Kidney glomerular epithelial cell (primary cell): Measurements from ENCODE around the gene MARK2.

Experiments
- DNase-seq: peaks from one replicate; lab custom pipeline; 2025; lab: John Stamatoyannopoulos, UW

The MARK2 gene

DNA sequence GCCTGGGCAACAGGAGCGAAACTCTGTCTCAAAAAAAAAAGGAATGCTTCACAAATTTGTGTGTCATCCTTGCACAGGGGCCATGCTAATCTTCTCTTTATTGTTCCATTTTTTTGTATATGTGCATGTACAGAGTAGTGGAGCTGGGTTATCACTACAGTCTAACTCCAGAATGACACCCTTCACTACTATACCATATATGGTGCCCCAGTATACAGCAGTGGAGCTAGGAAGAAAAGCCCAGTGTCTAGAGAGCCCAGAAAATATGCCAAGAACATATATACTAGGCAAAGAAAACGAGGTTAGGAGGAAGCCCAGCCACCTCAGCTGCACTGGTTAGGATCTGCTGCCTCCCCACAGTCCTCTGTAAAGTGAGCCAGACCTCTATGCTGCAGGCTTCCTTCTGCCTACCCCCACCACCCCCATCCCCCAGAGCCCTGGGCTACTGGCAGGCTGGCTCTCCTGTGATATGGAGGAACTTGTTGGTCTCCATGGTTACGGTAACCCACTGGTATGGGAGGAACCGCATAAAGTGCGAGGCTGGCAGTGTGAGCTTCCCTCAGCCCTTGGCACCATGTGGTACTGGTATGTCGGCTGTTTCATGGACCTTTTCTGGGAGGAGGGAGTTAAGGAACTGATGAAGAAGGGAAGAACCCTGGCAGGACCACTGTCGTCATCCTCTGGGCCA lies 43.8 kb downstream of the MARK2 start:
- DNase-seq: no peak

DNA sequence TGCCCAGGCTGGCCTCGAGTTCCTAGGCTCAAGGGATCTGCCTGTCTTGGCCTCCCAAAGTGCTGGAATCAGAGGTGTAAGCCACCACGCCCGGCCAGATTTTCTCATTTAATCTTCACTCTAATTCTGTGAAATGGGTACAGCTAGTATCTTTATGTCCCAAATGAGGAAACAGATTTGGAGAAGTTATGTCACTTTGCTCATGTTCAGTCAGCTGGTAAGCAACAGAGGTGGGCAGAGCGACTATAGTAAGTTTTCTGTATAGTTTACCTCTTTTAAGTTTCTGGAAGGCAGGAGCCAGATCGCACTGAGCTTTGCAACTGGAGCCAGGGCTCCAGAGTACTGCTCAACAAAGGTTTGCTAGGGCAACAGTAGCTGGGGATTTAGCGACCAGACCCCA lies 44.9 kb downstream of the MARK2 start:
- no peak for DNase-seq

DNA sequence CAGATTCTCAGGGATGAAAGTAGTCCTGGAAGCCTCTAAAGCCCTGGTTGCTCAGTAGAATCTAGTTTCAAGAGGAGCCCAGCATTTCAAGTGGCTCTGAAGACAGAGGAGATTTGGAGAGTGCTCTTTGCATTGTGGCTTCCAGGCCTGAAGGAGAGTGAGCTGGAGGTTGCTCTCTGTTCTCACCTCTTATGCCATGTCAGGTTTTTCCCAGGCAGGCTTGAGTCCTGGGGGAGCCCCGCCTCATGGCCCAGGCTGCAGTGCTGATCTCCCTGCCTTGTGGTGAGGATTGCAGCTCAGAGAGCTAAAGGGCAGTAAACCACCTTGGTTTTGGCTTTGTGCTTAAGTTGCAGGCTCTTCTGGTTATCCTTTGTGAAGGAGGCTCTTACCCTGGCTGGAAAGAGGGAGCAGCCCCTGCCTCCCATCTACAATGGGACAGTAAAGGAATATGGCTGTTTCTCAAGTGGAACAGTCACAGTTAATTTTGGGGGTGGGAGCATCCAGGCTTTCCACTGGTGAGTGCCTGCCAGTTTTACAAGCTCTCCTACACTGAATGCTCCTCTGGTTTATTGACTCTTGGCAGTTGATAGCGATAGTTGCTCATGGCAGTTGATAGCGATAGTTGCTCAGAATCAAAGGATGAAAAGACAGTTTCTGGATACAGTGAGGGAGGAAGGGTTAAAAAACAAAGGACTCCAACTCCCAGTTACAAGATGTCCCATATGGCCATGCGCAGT lies 45.5 kb downstream of the MARK2 start:
- DNase-seq: no peak

GRCh38 chr11:63887386-63887999 lies 48.6 kb downstream of the MARK2 start:
- no peak for DNase-seq

DNA sequence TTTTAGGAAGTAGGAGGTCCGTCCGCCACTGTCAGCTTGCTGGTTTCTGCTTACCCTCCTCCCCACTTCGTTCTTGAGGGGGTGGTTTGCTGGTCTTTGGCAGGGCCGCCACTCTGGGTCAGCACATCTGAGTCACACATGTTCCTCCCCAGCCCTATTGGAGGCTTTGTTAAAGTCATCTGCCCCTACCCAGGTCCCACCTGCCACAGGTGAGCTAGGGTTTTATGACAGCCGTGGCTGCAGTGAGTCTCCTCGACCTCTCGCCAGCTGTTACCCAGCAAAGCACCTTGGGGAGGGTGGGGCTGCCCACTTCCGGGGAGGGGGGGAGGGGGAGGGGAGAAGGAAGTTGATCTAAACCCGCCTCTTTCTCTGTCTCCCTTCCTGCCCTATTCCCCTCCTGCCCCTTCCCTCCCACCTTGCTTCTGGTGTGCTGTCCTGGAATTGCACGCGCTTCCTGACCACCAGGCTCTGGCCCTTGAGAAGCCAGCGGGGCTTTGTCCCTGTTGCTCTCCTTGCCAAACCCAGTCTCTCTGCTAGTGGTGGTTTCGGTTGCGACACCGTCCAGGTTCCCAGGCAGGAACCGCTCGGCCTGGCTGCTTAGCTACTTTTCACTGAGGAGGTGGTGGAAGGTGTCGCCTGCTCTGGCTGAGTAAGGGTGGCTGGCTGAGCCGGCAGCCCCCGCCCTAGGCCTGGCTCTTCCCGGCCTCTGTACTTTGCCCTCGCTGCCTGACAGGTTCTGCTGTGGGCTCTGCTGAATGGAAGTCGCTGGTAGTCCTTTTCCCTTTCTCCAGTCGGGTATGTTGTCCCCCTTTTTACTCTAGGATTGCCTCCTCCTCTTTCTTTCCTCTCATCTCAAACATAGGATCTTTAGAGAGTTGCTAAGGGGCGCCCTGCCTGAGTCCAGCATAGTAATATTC lies 49.5 kb downstream of the MARK2 start:
- peak; percentile 64 for DNase-seq

GRCh38 chr11:63889344-63889743 lies 50.4 kb downstream of the MARK2 start:
- no peak for DNase-seq

- DNase-seq: no peak
Observed at GRCh38 chr11:63890368-63890767, 51.5 kb downstream of the MARK2 start.

DNA sequence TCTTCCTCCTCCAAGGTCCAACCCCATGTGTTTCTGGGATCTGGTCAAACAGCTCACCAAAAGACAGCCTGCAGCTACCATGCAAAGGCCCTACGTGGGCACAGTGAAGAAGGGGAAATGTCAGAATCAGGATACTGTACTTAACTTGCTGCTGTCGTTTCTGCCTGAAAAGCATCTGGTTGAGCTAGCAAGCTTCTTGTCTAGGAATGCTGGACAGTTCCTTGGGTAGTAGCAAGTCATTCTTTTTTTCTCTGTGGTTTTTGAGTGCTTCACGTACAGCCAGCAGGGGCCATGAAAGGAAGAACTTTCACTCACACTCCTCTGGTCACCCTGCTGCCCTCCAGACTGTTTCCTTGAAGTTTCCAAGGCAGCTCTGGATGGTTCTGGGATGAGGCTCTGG lies 53.3 kb downstream of the MARK2 start:
- no peak for DNase-seq

DNA sequence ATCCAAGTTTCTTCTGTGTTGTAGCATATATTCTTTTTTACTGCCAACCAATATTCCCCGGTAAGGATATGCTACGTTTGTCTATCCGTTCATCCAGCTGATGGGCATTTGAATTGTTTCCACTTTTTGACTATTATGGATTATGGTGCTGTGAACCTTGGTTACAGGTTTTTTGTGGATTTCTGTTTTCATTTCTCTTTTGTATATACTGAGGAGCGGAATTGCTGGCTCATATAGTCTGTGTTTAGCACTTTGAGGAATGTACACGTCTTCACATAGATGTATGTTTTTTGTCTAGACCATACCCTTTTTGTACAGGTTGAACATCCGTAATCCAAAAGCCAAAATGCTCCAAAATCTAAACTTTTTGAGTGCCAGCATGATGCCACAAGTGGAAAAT lies 54.4 kb downstream of the MARK2 start:
- DNase-seq: no peak

DNA sequence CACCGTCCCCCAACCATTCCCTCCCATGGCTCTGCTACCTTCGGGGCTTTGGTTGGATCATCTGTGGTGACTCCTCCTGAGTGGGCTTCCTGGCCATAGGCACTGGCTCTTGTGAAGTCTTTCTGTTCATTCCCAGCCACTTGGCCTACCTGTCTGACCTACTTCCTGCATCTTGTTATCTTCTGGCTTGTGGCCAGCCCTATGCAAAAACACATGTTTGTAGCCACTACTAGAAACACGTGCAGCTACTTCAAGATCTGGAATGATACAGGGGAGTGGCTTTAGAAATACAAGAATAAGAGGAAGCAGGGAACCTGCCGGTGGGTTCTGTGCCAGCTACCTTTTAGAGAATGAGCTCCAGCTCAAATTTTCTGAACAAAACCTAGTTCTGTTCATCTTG lies 57.2 kb downstream of the MARK2 start:
- DNase-seq: no peak

GRCh38 chr11:63897459-63898146 lies 58.7 kb downstream of the MARK2 start:
- DNase-seq: no peak

DNA sequence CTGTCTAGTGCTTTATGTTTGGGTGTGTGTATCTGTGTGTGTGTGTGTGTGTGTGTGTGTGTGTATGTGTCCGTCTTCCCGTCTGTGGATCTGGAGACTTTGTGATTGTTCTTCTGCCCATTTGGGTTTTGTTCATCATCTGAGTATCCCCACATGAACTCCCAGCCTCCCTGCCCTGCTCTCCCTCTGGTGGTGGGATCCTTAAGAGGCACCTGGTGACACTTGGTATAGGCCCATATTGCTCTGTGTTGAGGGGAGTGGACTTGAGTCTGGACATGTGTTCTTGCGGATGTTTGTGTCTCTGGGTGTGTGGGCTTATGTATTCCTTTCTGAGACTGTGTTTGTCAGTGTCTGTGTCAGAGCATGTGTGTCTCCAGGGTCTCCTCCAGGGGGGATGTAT lies 62.8 kb downstream of the MARK2 start:
- no peak for DNase-seq

DNA sequence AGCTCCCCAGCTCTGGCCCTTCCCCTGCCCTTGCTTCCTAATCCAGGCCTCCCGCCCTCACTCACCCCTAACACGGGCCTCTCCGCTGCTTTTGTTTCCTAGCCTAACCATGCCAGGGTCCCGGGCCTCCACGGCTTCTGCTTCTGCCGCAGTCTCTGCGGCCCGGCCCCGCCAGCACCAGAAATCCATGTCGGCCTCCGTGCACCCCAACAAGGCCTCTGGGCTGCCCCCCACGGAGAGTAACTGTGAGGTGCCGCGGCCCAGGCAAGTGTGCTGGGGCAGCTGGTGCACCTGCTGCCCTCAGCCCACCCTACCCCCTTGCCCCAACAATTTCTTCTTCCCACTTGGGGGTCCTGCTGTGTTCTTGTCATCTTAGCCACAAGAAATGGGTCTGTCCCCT lies 65.0 kb downstream of the MARK2 start:
- no peak for DNase-seq

DNA sequence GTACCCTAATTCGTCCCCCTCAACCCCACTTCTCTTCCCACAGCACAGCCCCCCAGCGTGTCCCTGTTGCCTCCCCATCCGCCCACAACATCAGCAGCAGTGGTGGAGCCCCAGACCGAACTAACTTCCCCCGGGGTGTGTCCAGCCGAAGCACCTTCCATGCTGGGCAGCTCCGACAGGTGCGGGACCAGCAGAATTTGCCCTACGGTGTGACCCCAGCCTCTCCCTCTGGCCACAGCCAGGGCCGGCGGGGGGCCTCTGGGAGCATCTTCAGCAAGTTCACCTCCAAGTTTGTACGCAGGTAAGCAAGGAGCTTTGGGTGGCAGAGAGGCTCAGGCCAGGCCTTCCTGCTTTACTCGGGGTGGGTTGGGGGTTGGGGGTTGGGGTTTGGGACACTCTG lies 65.8 kb downstream of the MARK2 start:
- DNase-seq: no peak

GRCh38 chr11:63905179-63905578 lies 66.3 kb downstream of the MARK2 start:
- DNase-seq: no peak

GRCh38 chr11:63906087-63906486 lies 67.2 kb downstream of the MARK2 start:
- DNase-seq: no peak

DNA sequence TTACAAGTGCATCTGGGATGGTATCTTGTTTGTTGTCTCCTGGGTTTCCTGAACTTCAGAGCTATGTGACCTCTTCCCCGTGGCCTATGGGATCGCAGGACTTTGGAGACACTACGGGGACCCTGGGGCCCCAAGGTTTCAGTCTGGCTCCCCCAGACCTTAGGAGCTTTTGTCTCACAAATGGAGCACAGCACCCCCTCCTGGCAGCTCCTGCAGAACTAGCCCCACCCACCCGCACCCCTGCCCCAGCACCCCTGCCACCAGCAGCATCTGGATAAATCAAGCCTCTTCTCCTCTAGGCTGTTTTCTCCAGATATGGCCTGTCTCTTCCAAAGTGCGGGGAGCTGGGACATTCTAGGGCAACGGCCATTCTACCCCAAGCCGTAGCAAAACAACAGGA lies 67.7 kb downstream of the MARK2 start:
- no peak for DNase-seq

- no peak for DNase-seq
Observed at GRCh38 chr11:63907063-63907462, 68.2 kb downstream of the MARK2 start.

DNA sequence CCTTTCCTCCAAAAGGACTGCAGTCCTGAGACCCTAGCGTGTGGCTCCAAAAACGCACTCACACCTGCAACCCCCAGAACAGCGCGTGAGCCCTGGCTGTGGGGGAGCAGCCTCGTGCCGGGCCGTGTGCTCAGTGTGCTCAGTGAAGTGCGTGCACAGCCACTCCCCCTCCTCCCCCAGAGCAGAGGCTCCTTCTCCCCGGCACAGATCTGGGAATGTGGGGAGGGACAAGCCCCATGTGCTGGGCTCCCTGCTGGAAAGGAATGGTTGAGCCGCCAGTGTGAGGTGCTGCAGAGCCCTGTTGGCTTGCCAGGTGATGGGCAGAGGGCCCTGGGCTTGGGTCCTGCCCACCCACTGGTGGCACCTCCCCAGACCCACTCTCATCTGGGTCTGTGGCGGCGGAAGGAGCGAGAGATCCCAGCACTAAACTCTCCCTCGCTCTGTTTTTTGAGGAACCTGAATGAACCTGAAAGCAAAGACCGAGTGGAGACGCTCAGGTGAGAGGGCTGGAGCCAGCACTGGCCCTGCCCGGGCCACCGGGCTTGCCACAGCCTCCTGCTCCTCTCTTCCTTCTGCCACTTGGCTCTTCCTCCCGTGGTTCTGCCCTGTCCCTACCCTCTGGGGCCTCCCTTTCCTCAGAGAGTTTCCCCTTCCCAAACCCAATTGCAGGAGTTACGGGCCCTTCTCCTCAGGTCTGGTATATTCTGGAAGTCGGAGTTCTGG lies 69.1 kb downstream of the MARK2 start:
- peak; percentile 33 for DNase-seq

DNA sequence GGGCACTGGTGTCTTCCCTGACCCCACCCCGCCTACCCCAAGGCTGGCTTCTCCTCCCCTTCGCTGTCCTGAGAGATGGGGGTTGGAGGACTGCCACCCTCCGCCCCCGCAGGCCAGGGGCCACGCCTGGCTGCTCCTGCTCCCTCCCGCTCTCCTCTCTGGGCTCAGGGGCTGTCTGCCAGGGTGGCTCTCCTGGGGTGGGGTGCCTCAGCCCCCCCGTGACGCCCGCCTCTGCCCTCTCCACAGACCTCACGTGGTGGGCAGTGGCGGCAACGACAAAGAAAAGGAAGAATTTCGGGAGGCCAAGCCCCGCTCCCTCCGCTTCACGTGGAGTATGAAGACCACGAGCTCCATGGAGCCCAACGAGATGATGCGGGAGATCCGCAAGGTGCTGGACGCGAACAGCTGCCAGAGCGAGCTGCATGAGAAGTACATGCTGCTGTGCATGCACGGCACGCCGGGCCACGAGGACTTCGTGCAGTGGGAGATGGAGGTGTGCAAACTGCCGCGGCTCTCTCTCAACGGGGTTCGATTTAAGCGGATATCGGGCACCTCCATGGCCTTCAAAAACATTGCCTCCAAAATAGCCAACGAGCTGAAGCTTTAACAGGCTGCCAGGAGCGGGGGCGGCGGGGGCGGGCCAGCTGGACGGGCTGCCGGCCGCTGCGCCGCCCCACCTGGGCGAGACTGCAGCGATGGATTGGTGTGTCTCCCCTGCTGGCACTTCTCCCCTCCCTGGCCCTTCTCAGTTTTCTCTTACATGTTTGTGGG lies 69.9 kb downstream of the MARK2 start:
- DNase-seq: no peak
